Germinal center (tissue), 1 donor: ENCODE data around the gene NFATC1.

Experiments used
- DNase-seq: peaks from one replicate; pipeline ENCODE4 v3.0.0; 2012; ENCODE audit warnings: mixed read lengths, low spot score

The NFATC1 gene

GRCh38 chr18:79458131-79458838 lies 62.6 kb downstream of the NFATC1 start:
- DNase-seq = no peak

- DNase-seq = no peak
Observed at GRCh38 chr18:79458917-79459803, 63.4 kb downstream of the NFATC1 start.

GRCh38 chr18:79459946-79460480 lies 64.3 kb downstream of the NFATC1 start:
- DNase-seq = peak; percentile 40

GRCh38 chr18:79460481-79461300 lies 65.0 kb downstream of the NFATC1 start:
- peak; percentile 86 for DNase-seq

- no peak for DNase-seq
Observed at GRCh38 chr18:79461627-79462026, 65.9 kb downstream of the NFATC1 start.

GRCh38 chr18:79463424-79463960 lies 67.8 kb downstream of the NFATC1 start:
- DNase-seq = no peak

- DNase-seq = peak; percentile 81
Observed at GRCh38 chr18:79465392-79465991, 69.8 kb downstream of the NFATC1 start.

- peak; percentile 83 for DNase-seq
Observed at GRCh38 chr18:79466591-79466990, 70.9 kb downstream of the NFATC1 start.

- DNase-seq = no peak
Observed at GRCh38 chr18:79467126-79467525, 71.4 kb downstream of the NFATC1 start.

- DNase-seq = no peak
Observed at GRCh38 chr18:79468119-79468789, 72.5 kb downstream of the NFATC1 start.

- no peak for DNase-seq
Observed at GRCh38 chr18:79469309-79469708, 73.6 kb downstream of the NFATC1 start.

GRCh38 chr18:79469751-79470505 lies 74.2 kb downstream of the NFATC1 start:
- no peak for DNase-seq

- DNase-seq = no peak
Observed at GRCh38 chr18:79470547-79470946, 74.8 kb downstream of the NFATC1 start.

GRCh38 chr18:79471046-79471445 lies 75.3 kb downstream of the NFATC1 start:
- no peak for DNase-seq

- DNase-seq = no peak
Observed at GRCh38 chr18:79471597-79471996, 75.9 kb downstream of the NFATC1 start.

GRCh38 chr18:79472176-79472575 lies 76.4 kb downstream of the NFATC1 start:
- DNase-seq = no peak

- no peak for DNase-seq
Observed at GRCh38 chr18:79472946-79473345, 77.2 kb downstream of the NFATC1 start.

GRCh38 chr18:79476031-79476917 lies 80.5 kb downstream of the NFATC1 start:
- DNase-seq = no peak
